SKM-1 (cell line): ENCODE results near the gene KCNC4.

Source experiments
- DNase-seq: peaks from one replicate; lab custom pipeline; 2025; ENCODE audit not compliant: unreplicated experiment; lab: John Stamatoyannopoulos, UW

The KCNC4 gene

GRCh38 chr1:110188035-110188618, 22.0 kb upstream of the KCNC4 start:
- DNase-seq: no peak

- no peak for DNase-seq
Observed at GRCh38 chr1:110189181-110189580, 20.9 kb upstream of the KCNC4 start.

- DNase-seq: no peak
Observed at GRCh38 chr1:110190282-110190929, 19.7 kb upstream of the KCNC4 start.

- no peak for DNase-seq
Observed at GRCh38 chr1:110192541-110192940, 17.6 kb upstream of the KCNC4 start.

DNA sequence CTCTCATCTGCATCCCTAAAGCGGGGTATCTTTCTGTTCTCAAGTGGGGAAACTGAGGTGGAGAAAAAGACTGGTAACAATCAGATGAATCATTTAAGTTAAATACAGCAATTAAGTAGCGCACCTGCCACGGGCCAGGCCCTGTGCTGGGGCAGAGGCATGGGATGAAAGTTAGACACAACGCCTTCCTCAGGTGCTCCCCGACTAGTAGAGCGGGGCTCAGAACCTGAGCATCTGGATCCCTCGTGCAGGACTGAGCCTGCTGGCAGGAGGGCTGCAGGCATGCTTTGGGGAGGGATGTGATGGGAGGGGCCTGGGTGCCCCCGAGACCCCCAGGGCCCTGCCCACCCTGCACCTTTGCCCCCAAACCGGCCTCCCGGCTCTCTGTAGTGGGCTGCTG, 14.9 kb upstream of the KCNC4 start:
- DNase-seq: no peak

DNA sequence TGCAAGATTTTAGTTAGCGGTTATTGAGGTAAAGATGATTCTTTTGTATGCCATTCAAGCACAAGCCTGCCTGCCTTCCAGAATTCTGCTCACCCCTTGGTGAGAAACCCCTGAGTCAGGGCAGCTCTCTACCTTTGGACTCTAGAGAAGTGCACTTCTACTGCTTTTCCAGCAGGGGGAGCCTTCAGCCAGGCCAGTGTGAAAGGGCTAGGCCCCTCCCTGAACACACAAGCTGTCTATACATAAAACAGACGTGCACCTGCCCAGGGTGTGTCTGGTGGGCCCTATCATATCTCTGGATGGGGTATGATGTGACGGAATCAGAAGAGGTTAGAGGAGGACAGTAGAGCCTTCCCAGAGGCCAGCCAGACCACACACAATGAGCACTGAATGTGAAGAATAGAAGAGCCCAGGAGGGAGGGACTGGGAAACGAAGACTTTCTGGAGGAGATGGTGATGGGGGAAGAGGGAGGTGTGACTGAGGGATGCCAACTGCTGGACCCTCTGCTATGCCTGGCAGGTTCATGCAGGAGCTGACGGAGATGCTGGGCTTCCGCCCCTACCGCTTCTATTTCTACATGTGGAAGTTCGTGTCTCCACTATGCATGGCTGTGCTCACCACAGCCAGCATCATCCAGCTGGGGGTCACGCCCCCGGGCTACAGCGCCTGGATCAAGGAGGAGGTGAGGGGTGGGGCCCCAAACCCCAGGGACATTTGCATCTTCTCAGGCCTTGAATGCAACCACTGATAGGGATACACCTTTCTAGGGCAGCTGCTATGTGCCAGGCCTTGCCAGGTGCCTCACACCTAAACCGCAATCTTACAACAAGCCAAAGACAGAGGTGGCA, 13.0 kb upstream of the KCNC4 start:
- peak; percentile 53 for DNase-seq

DNA sequence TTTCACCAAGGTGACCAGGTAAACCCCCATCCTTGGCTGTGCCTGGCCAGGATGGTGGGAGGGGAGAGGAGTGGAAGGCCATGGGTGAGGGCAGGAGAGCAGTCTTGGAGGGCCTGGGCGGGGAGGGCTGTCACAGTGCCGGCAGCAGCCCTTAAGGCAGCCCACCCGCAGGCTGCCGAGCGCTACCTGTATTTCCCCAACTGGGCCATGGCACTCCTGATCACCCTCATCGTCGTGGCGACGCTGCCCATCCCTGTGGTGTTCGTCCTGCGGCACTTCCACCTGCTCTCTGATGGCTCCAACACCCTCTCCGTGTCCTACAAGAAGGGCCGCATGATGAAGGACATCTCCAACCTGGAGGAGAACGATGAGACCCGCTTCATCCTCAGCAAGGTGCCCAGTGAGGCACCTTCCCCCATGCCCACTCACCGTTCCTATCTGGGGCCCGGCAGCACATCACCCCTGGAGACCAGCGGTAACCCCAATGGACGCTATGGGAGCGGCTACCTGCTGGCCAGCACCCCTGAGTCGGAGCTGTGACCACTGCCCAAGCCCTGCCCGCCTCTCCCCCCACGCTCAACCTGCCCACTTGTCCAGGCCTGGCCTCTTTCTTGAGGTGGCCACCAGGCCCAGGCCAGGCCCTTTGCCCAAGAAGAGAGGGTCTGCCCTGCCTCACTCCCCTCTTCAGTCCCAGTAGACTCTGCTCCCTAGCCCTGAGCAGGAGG, 12.0 kb upstream of the KCNC4 start:
- DNase-seq: no peak

- DNase-seq: no peak
Observed at GRCh38 chr1:110198746-110199145, 11.4 kb upstream of the KCNC4 start.

DNA sequence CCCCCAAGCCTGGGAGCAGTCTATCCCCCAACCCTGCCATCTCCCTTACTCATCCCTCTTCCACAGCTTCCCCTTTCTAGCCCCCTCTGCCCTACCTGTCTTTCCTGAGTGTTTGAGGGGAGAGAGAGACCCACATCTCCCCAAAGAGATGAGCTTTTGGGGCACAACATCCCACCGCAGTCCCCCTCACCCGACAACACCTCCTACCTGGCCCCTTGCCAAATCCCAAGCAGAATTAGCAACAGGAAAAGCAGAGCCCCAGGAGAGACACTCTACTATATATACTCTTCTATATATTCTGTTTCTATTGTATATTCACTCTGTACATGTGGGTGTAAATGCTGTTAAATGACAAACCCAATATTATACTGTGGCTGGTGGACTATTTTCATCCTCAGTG, 9.9 kb upstream of the KCNC4 start:
- no peak for DNase-seq

- DNase-seq: no peak
Observed at GRCh38 chr1:110200666-110201065, 9.4 kb upstream of the KCNC4 start.

DNA sequence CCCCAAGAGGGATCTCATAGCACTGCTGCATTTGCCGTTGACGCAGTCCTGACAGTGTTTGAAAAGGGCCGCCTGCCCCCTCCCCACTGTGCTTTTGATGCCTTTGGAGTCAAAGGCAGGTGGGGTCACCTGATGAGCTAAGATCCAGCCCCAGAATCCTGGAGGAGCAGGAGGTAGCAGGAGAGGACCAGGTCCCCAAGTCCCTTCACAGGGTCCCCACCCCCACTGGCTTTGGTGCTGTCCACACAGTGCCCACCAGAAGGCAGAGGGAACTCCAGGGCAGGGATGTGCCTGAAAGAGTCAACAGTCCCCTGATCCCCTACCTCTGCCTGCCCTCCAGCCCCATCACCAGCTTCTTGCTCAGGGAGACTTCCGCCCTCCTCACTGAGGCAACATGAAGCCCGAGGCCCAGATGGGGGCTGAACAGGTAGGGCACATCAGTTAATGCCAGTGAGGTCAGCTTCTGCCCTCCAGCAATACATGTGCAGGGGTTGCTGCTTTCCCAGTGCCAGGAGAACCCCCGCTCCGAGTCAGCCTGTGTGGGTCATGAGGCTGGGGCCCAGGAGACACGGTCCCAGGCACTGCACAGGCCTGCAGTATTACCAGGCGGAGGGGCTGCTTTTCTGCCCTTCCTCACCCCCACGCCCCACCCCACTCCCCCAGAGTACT, 8.8 kb upstream of the KCNC4 start:
- no peak for DNase-seq

DNA sequence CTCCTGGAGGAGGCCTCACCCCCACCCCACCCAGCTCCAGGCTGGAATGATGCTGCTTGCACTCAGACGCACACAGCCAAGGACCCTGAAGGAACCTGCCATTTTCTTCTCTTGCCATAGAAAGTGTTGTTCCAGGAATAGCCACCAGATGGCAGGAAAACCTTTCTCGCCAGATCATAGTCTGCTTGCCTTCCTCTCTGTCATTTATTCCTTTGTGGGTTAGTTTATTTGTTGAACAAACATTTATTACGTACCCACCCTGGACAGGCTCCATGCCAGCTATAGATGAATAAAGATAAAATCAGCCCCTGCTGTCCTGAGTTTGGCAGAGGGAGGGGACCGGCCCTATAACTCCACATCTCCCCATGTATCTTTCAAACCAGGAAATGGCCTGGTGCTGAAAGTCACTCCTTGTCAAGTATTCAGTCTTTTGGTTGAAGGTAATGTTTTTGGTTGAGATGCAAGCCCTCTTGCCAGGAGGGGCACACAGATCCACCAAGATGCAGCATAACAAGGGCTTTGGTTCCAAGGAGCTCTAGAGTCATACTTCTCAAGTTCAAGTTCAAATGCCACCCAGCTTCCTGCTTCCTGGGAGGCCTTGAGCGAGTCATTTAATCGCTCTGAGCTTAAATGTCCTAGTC, 7.0 kb upstream of the KCNC4 start:
- DNase-seq: peak; percentile 47

DNA sequence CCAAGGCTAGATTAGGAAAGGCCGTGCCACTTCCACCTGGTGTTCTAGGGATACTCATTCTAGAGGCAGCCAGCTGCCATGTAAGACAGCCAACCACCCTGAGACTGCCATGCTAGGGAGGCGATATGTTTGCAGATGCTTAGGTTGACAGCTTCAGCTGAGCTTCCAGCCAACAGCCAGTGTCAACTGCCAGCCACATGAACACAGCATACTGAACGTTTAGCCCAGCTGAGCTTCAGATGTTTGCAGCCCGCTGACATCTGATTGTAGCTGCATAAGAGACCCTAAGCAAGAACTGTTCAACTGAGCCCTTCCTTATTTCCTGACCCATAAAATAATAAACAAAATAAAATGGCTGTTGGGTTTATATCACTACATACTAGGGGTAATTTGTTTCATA, 5.0 kb upstream of the KCNC4 start:
- no peak for DNase-seq

DNA sequence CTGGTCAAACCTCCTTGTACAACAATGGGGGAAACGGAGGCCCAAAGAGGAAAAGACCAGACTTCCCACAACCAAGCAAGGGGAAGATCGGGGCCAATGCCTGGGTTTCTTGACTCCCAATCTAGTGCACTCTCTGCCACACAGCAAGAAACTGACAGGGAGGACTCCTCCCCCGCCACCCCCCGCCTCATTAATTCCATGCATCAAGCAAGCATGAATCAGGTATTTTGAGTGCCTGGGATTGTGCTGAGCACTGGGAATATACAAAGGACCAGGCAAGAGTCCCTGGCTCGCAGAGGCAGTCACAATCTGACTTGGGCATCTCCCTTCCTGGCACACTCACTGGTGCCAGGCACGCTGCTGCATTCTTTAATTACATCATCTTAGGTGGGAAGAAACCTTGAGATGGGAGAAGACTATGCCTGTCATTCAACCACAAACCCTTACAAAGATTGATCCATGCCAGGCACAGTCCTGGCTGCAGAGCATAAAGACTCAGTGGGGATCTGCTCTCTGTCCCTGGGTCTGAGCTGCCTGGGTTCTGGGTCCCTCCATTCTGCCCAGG, 4.4 kb upstream of the KCNC4 start:
- no peak for DNase-seq

GRCh38 chr1:110206261-110206920, 3.7 kb upstream of the KCNC4 start:
- DNase-seq: no peak

DNA sequence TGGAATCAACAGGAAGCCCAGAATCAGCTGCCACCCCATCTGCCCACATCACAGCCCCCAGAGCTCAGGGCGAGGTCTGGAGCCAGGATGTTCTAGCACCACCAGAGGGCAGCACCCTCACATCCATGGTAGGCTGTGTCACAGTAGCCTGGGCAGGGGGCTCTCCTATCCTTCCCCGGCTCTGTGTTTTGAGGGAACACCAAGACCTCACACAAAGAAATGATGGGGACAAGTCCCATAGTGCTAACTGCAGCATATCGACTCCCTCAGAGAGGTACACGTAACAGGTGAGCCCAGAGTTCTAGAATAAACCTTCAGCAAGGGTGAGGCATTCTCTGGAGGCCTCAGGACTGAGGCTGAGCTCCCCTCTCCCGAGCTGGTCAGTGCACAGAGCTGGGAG, 2.3 kb upstream of the KCNC4 start:
- peak; percentile 27 for DNase-seq

- no peak for DNase-seq
Observed at GRCh38 chr1:110208916-110209645, 1.0 kb upstream of the KCNC4 start.

GRCh38 chr1:110210604-110211495, 736 bp downstream of the KCNC4 start:
- peak; percentile 36 for DNase-seq
